ENCODE measurements around the gene FKBP8. TPM values are rescaled to one million over a fixed set of nuclear protein-coding genes. Genes with fewer than 3 reads are reported as not detected.

The FKBP8 gene
- total RNA-seq, 1 donor: 288 TPM

DNA sequence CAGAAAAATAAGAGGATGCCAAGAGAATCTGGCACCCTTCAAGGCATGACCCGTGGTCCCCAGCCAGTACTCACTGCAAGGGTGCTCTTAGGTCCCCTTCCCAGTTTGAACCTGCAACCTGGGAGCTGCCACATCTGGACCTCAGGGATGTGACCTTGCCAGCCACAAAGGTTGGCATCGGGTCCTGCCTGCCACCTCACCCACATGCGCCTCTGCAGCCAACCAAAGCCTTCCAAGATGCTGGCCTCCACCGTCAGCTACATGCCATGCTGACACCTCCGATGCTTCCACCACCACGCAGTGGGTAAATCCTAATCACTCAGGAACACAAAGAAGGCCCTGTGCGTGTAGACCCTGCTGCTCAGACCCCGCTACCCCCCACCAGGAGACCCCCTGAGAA is 56.6 kb downstream of the FKBP8 start:
- Histone ChIP-seq H3K4me1 (ENCODE audit: insufficient read depth, low read length) (peaks cover 21% of the 10 kb centered on the region), H2AFZ (ENCODE audit: low read length) (no peak overlapping the region), H3K9me3 (ENCODE audit: low read depth, low read length) (no peaks in the 10 kb centered on the region), H3K27ac (ENCODE audit: low read depth, low read length) (peak overlapping the region; percentile 92), H3K79me2 (ENCODE audit: insufficient read depth, low read length) (peaks cover 97% of the 10 kb centered on the region), H4K20me1 (ENCODE audit: insufficient read depth, low read length) (peaks cover 85% of the 10 kb centered on the region), H3K4me2 (ENCODE audit: insufficient read depth, low read length) (peak overlapping the region; percentile 62), H3K36me3 (ENCODE audit: insufficient read depth, low read length) (no peaks in the 10 kb centered on the region), H3K4me3 (ENCODE audit: insufficient read depth, low read length) (no peak overlapping the region), H3K27me3 (ENCODE audit: insufficient read depth, low read length) (no peaks in the 10 kb centered on the region)
- peak; percentile 59 for DNase-seq (ENCODE audit: insufficient read length, low spot score, missing footprints)
- TF ChIP-seq, protein P1, sequence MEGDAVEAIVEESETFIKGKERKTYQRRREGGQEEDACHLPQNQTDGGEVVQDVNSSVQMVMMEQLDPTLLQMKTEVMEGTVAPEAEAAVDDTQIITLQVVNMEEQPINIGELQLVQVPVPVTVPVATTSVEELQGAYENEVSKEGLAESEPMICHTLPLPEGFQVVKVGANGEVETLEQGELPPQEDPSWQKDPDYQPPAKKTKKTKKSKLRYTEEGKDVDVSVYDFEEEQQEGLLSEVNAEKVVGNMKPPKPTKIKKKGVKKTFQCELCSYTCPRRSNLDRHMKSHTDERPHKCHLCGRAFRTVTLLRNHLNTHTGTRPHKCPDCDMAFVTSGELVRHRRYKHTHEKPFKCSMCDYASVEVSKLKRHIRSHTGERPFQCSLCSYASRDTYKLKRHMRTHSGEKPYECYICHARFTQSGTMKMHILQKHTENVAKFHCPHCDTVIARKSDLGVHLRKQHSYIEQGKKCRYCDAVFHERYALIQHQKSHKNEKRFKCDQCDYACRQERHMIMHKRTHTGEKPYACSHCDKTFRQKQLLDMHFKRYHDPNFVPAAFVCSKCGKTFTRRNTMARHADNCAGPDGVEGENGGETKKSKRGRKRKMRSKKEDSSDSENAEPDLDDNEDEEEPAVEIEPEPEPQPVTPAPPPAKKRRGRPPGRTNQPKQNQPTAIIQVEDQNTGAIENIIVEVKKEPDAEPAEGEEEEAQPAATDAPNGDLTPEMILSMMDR (IDR thresholded peaks at IDR 0.05; ENCODE audit: extremely low read depth, low read depth, low read length): no peak

DNA sequence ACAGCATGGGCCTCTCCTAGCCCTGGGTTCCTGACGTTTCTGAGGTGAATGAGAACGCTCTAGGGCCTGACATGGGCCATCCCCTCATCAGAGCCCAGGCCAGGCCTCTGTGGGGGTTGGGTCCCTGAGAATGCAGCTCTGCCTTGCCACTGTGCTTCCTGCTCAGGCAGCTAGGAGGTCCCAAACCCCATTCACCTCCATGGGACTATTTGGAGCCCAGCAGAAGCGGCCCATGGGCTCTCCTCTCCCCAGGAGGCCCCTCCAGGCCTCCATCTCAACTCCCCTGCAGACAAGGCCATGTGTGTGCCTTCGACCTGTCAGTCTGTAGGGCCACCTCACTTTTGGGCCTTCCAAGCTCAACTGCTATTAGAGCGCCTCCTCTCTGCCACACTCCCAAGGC is 58.4 kb downstream of the FKBP8 start:
- peak; percentile 66 for DNase-seq (ENCODE audit: insufficient read length, low spot score, missing footprints)
- H3K4me3 ChIP-seq (ENCODE audit: insufficient read depth, low read length): no peak overlapping the region
- peaks cover 99% of the 10 kb centered on the region for H3K79me2 ChIP-seq (ENCODE audit: insufficient read depth, low read length)
- no peaks in the 10 kb centered on the region for H3K36me3 ChIP-seq (ENCODE audit: insufficient read depth, low read length)
- H3K4me2 ChIP-seq (ENCODE audit: insufficient read depth, low read length): no peak overlapping the region
- no peak overlapping the region for H2AFZ ChIP-seq (ENCODE audit: low read length)
- H3K27me3 ChIP-seq (ENCODE audit: insufficient read depth, low read length): no peaks in the 10 kb centered on the region
- peaks cover 81% of the 10 kb centered on the region for H4K20me1 ChIP-seq (ENCODE audit: insufficient read depth, low read length)
- peaks cover 39% of the 10 kb centered on the region for H3K4me1 ChIP-seq (ENCODE audit: insufficient read depth, low read length)
- no peak overlapping the region for H3K27ac ChIP-seq (ENCODE audit: low read depth, low read length)
- H3K9me3 ChIP-seq (ENCODE audit: low read depth, low read length): no peaks in the 10 kb centered on the region
- TF ChIP-seq, protein P1 (IDR thresholded peaks at IDR 0.05; ENCODE audit: extremely low read depth, low read depth, low read length): no peak

DNA sequence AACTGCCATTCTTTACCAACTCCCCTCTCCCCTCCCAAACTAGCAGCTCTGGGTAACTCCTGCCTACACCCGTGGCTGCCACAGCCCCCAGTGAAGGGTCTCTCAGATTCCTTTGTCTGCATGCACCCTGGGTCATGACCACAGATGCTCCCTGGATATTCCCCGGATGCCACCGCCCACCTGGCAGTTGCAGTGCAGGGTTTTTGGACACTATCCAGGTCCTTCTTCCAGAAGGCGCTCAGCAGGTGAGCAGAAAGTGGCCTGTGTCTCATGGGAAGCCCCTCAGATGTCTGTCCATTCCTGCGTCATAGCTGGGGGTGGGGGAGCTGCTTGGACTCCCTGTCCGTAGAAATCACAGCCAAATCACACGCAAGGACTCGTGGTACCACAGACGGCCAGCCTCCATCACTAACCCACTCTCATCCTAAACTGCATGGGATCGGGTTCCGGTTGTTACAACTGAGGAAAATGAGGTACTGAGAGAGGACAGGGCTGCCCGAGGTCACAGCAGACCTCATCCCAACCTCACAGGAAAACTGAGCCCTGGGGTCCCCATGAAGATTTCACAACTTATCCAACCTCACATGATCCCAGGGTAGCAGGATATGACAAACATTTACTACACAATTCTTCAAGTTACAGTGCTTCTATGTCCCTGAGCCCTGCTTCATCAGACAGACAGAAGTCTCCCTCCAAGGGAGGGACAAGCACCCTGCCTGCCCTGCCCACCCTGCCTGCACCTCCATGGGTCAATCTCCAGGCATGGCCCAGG is 60.1 kb downstream of the FKBP8 start:
- Histone ChIP-seq H4K20me1 (ENCODE audit: insufficient read depth, low read length) (peaks cover 73% of the 10 kb centered on the region), H3K36me3 (ENCODE audit: insufficient read depth, low read length) (no peaks in the 10 kb centered on the region), H3K79me2 (ENCODE audit: insufficient read depth, low read length) (peaks cover 97% of the 10 kb centered on the region), H3K4me2 (ENCODE audit: insufficient read depth, low read length) (no peak overlapping the region), H3K4me3 (ENCODE audit: insufficient read depth, low read length) (no peak overlapping the region), H3K4me1 (ENCODE audit: insufficient read depth, low read length) (peaks cover 55% of the 10 kb centered on the region), H3K27me3 (ENCODE audit: insufficient read depth, low read length) (no peaks in the 10 kb centered on the region), H3K27ac (ENCODE audit: low read depth, low read length) (peak overlapping the region; percentile 17), H2AFZ (ENCODE audit: low read length) (no peak overlapping the region), H3K9me3 (ENCODE audit: low read depth, low read length) (no peaks in the 10 kb centered on the region)
- peak; percentile 61 for DNase-seq (ENCODE audit: insufficient read length, low spot score, missing footprints)
- TF ChIP-seq, protein P1 (IDR thresholded peaks at IDR 0.05; ENCODE audit: extremely low read depth, low read depth, low read length): no peak

Other genes starting within 250 kb of the FKBP8 start
- gene LSM4, start 220.5 kb downstream of the FKBP8 start, total RNA-seq: 74.3 and 74.6 TPM in 2 replicates
- gene PGPEP1, start 203.0 kb downstream of the FKBP8 start, total RNA-seq: 31.1 and 56.3 TPM in 2 replicates
- gene GDF15, start 157.4 kb downstream of the FKBP8 start, total RNA-seq: 61.6 and 74.2 TPM in 2 replicates
- 0.88 and 1.1 TPM in 2 replicates for gene LRRC25, start 146.0 kb downstream of the FKBP8 start, total RNA-seq
- 77.8 and 90.8 TPM in 2 replicates for gene SSBP4, start 124.2 kb downstream of the FKBP8 start, total RNA-seq
- gene ISYNA1, start 105.4 kb downstream of the FKBP8 start, total RNA-seq: 7.7 and 8.0 TPM in 2 replicates
- gene ELL, start 21.5 kb downstream of the FKBP8 start, total RNA-seq: 17.1 and 18.5 TPM in 2 replicates
- 92.8 and 104 TPM in 2 replicates for gene KXD1, start 14.3 kb upstream of the FKBP8 start, total RNA-seq
- 554 and 556 TPM in 2 replicates for gene UBA52, start 28.3 kb upstream of the FKBP8 start, total RNA-seq
- gene REX1BD, start 45.2 kb upstream of the FKBP8 start, total RNA-seq: 27.7 and 29.7 TPM in 2 replicates
- gene CRLF1, start 63.2 kb upstream of the FKBP8 start, total RNA-seq: 6.9 and 15.9 TPM in 2 replicates
- gene TMEM59L, start 69.3 kb upstream of the FKBP8 start, total RNA-seq: 0.36 and 2.1 TPM in 2 replicates
- 5.1 and 5.3 TPM in 2 replicates for gene KLHL26, start 93.5 kb upstream of the FKBP8 start, total RNA-seq
- gene CRTC1, start 140.1 kb upstream of the FKBP8 start, total RNA-seq: 3.8 and 4.0 TPM in 2 replicates
- 12.4 and 14.8 TPM in 2 replicates for gene COMP, start 247.7 kb upstream of the FKBP8 start, total RNA-seq